ENCODE measurements around the gene CLTA. TPM values are rescaled to one million over a fixed set of nuclear protein-coding genes. Genes with fewer than 3 reads are reported as not detected.
A peak's percentile ranks its signal among the peaks of the same experiment; 100 is the strongest.

Gene CLTA
- total and polyA plus RNA-seq, 10 of the 15 experiments (the other 5 are each of a cell fraction or from before 2014, with no cell fraction given): 49.0 to 241 (median 168) TPM

DNA sequence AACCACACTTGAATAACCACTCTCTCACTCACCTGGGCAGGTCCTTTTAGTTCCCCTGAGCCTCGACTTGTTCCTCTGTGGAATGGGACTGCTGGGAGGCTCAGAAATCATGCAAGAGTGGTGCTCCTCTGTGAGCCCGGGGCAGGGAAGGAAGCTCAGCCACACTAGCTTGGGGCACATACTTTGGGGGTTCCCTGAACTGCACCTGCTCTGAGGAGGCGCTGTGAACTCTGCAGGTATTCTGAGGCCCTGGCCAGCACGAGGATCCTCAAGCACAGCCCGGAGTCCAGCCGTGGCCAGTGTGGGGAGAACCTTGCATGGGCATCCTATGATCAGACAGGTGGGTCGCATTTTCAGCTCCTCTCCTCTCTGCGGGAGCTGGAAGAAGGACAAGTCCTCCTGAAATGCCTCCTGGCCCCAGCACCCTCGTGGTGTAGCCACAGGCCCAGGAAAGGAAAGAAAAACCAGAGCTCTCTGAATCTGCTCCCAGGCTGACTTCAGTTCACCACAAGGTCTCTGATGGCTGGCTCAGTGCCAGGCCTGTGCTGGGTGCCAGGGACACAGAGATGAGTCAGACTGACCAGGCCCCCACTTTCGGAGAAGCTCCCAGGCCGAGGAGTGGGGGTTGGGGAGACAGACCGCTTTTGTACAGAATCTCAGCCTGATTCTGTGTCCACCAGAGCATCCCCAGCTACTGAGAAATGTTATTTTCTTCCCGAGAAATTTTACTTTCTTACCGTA is 42.2 kb upstream of the CLTA start (continued):
- TF ChIP-seq EP300 (IDR thresholded peaks at IDR 0.05; ENCODE audit: borderline replicate concordance in 1 of 2, control insufficient read depth in 1 of 2, low read depth in 2 of 2, low read length in 2 of 2) (no peak), EED (IDR thresholded peaks at IDR 0.05; ENCODE audit: low read depth) (peak; percentile 80), RCOR1 (conservative IDR thresholded peaks at IDR 0.05; ENCODE audit: low read depth, low read length) (no peak), FOXM1 (IDR thresholded peaks at IDR 0.05; ENCODE audit: low read depth, low read length) (peak; percentile 62; the same call in 1 of the 2 replicates), BHLHE40 (IDR thresholded peaks at IDR 0.05; ENCODE audit: borderline replicate concordance in 1 of 2, low read depth in 2 of 2, low read length in 1 of 2) (peak; percentile 27 to 50; a peak in 2 of 4 replicates), TBL1XR1 (IDR thresholded peaks at IDR 0.05; ENCODE audit: low read depth, low read length) (peak; percentile 39; the same call in 1 of the 2 replicates), RELB (IDR thresholded peaks at IDR 0.05; ENCODE audit: low read depth) (no peak), MEF2A (IDR thresholded peaks at IDR 0.05; ENCODE audit: insufficient read depth, low read depth, low read length) (peak; percentile 60; the same call in 1 of the 2 replicates), POLR2AphosphoS5 (IDR thresholded peaks at IDR 0.05; ENCODE audit: low read length) (no peak), CBFB (IDR thresholded peaks at IDR 0.05; ENCODE audit: low read depth) (peak; percentile 69; the same call in 1 of the 2 replicates), JUNB (IDR thresholded peaks at IDR 0.05) (peak; percentile 74), YBX1 (IDR thresholded peaks at IDR 0.05) (no peak), BCL3 (IDR thresholded peaks at IDR 0.05; ENCODE audit: borderline replicate concordance, insufficient read depth, low read depth, low read length, poor library complexity, severe bottlenecking) (peak; percentile 50), SREBF2 (IDR thresholded peaks at IDR 0.05; ENCODE audit: low read length) (no peak), IKZF2 (IDR thresholded peaks at IDR 0.05) (peak; percentile 33 to 36; a peak in 2 of 4 replicates), IRF4 (IDR thresholded peaks at IDR 0.05; ENCODE audit: low read depth, low read length) (peak; percentile 73; the same call in 1 of the 2 replicates), IRF5 (IDR thresholded peaks at IDR 0.05; ENCODE audit: borderline replicate concordance) (no peak)
- TF ChIP-seq, protein P1, sequence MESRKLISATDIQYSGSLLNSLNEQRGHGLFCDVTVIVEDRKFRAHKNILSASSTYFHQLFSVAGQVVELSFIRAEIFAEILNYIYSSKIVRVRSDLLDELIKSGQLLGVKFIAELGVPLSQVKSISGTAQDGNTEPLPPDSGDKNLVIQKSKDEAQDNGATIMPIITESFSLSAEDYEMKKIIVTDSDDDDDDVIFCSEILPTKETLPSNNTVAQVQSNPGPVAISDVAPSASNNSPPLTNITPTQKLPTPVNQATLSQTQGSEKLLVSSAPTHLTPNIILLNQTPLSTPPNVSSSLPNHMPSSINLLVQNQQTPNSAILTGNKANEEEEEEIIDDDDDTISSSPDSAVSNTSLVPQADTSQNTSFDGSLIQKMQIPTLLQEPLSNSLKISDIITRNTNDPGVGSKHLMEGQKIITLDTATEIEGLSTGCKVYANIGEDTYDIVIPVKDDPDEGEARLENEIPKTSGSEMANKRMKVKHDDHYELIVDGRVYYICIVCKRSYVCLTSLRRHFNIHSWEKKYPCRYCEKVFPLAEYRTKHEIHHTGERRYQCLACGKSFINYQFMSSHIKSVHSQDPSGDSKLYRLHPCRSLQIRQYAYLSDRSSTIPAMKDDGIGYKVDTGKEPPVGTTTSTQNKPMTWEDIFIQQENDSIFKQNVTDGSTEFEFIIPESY (IDR thresholded peaks at IDR 0.05): no peak
- TF ChIP-seq, protein P2, sequence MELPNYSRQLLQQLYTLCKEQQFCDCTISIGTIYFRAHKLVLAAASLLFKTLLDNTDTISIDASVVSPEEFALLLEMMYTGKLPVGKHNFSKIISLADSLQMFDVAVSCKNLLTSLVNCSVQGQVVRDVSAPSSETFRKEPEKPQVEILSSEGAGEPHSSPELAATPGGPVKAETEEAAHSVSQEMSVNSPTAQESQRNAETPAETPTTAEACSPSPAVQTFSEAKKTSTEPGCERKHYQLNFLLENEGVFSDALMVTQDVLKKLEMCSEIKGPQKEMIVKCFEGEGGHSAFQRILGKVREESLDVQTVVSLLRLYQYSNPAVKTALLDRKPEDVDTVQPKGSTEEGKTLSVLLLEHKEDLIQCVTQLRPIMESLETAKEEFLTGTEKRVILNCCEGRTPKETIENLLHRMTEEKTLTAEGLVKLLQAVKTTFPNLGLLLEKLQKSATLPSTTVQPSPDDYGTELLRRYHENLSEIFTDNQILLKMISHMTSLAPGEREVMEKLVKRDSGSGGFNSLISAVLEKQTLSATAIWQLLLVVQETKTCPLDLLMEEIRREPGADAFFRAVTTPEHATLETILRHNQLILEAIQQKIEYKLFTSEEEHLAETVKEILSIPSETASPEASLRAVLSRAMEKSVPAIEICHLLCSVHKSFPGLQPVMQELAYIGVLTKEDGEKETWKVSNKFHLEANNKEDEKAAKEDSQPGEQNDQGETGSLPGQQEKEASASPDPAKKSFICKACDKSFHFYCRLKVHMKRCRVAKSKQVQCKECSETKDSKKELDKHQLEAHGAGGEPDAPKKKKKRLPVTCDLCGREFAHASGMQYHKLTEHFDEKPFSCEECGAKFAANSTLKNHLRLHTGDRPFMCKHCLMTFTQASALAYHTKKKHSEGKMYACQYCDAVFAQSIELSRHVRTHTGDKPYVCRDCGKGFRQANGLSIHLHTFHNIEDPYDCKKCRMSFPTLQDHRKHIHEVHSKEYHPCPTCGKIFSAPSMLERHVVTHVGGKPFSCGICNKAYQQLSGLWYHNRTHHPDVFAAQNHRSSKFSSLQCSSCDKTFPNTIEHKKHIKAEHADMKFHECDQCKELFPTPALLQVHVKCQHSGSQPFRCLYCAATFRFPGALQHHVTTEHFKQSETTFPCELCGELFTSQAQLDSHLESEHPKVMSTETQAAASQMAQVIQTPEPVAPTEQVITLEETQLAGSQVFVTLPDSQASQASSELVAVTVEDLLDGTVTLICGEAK (IDR thresholded peaks at IDR 0.05; ENCODE audit: borderline replicate concordance): no peak
